NCI-H345 treated with DMSO at 0.1 percent for 48 hours (cell line): ENCODE measurements around the gene PAM.
"Not testable (repeated sequence)": the region's sequence is repeated elsewhere in the genome, so short reads cannot be mapped to it uniquely, and the experiment has no call there.

Source experiments
- DNase-seq: peaks from one replicate; lab custom pipeline; 2025; ENCODE audit not compliant: unreplicated experiment; lab: John Stamatoyannopoulos, UW

Gene PAM

DNA sequence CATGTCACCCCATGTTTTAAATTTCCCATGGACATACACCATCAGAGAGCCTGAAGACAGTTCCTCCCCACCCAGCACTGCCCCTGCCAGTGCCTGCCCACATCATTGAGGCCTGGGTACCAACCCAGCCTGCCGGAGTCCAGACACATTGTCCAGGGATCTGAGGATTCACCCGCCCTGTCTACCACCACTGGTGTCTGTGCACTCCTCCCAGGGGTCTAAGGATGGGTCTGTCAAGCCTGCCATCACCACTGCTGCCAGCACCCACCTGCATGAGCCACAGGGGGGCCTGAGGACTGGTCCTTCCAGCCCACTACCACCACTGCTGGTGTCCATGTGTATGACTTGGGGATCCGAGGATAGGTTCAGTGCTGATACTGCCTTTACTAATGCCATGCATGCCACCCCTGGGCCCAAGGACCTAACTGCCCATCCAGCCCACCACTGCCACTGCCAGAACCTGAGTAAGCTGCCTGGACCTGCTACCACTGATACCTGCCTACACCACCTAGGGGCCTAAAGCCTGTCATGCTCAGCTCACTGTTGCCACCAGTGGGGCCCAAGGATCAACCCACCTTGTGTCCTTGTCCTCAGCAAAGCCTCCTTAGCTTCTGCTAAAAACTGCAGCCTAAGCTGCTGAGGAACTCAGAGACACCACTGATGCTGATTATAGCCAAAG is 227.0 kb downstream of the PAM start:
- DNase-seq, result no peak

DNA sequence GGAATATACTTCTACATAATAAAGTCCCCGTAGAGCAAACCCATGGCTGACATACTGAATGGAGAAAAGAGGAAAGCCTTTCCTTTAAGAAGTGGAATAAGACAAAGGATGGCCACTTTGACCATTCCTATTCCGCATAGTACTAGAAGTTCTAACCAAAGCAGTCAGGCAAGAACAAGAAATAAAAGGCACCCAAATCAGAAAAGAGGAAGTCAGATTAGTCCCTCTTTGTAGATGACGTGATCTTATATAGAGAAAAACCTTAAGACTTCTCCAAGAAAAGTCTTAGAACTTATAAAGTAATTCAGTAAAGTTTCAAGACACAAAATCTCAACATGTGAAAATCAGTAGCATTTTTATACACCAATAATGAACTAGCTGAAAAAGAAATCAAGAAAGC is 231.0 kb downstream of the PAM start:
- no peak for DNase-seq

DNA sequence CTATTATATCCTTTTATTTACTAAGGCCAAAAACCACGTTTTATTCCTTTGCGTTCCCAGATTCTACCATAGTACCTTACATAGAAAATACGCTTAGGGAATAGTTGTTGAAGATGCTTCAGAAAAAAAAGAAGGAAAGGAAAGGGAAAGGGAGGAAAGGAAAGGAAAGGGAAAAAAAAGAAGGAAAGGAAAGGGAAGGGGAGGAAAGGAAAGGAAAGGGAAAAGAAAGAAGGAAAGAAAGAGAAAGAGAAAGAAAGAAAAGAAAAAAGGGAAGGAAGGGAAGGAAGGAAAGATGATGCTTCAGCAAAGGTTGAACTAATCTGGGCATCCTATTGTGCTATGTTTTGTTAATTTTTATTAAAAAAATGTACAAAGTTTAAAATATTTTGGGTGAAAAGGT is 233.4 kb downstream of the PAM start:
- no peak for DNase-seq

DNA sequence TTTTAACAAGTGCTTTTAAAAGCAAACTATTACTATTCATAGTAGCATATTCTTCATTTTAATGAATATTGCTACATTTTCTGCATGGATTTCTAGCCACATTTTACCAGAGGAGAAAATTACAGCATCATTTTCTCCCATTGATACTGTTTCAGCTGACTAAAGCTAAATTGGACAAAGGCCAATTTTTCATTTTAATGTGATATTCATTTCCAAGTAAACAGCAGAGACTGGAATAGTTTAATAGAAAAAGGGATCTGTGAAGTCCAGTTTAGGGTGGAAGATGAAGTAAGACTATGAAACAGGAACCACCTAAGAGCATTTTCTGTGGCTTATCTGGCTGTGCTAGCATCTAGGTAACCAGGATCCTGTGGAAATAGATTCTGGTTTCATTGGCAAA is 236.7 kb downstream of the PAM start:
- DNase-seq, result no peak

DNA sequence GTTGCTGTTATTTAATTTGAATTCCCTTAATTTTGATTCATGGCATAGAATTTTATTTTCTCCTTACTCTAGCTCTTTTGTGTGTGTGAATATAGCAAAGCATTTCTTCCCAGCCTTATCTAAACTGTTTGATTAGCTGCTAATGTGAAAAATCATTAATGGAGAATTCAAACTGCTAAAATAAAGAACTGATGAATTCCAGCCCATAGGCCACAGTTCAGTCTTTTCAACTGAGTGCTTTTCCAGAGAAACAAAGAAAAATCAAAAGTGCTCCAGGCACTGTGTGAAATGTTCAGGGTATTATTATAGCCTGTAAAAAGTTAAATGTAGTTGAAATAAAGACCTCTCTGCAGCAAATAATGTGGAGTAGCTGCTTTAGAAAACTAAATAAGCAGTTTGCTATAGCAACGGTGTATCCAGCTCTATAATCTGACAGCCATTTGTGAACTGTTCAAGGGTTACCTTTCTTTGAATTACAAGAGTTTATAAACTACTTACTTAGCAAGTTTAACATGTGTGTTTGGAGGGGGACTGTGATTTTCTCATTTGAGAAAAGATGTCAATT is 241.0 kb downstream of the PAM start:
- no peak for DNase-seq

DNA sequence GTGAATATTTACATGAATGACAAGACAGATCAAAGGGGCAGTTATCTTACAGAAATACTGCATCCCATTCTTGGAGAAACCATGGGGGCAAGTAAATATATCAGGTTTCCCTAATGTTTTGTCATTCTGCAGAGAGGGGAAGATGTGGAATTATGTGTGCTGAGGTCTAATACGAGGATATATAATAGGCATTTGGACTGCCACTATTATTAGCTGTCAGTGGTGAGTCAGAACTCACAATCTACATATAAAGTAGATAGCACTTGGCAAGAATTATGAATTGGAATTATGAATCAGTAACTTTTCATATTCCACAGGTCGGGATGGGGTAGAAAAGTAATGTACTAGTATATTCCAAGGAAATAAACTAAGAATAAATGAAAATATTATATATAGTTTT is 243.1 kb downstream of the PAM start:
- DNase-seq, result no peak

DNA sequence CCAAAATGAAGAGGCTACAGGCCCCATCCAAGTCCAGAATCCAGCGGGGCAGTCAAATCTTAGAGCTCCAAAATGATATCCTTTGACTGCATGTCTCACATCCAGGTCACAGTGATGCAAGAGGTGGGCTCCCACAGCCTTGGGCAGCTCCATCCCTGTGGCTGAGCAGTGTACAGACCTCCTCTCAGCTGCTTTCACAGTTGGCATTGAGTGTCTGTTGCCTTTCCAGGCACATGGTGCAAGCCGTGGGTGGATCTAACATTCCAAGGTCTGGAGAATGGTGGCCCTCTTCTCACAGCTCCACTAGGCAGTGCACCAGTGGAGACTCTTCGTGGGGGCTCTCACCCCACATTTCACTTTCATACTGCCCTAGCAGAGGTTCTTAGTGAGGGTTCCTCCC is 244.1 kb downstream of the PAM start:
- no peak for DNase-seq

DNA sequence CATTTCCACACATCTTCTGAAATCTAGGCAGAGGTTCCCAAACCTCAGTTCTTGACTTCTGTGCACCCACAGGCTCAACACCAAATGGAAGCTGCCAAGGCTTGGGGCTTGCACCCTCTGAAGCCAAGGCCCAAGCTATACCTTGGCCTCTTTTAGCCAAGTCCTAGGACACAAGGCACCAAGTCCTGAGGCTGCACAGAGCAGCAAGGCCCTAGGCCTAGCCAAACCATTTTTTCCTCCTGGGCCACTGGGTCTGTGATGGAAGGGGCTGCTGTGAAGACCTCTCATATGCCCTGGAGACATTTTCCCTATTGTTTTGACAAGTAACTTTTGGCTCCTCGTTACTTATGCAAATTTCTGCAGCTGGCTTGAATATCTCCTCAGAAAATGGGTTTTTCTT is 244.5 kb downstream of the PAM start:
- not testable (repeated sequence) for DNase-seq

DNA sequence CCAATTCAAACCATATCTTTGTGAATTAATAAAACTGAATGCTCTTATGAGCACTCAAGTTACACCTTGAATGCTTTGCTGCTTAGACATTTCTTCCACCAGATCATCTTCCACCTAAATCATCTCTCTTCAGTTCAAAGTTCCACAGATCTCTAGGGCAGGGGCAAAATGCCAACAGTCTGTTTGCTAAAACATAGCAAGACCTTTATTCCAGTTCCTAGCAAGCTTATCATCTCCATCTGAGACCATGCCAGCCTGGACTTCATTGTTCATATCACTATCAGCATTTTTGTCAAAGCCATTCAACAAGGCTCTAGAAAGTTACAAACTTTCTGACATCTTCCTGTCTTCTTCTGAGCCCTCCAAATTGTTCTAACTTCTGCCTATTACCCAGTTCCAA is 245.0 kb downstream of the PAM start:
- DNase-seq, result no peak

DNA sequence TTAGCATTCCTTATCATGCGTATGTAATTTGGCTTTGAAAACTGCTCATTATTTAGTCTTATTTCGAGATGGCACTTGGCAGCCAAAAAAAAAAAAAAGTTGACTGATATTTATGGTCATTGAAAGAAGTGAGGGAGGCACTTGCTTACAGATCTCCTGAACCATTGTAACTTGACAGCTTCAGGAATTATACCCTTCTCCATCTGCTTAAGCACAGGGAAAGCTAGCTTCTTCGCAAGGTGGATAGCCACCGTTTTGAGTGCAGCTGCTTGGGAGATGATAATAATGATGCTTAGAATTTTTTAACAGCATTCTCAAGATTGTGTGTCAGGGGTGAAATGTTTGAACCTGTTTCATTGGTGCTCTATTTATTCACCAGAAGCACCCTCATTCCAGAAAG is 248.8 kb downstream of the PAM start:
- no peak for DNase-seq

DNA sequence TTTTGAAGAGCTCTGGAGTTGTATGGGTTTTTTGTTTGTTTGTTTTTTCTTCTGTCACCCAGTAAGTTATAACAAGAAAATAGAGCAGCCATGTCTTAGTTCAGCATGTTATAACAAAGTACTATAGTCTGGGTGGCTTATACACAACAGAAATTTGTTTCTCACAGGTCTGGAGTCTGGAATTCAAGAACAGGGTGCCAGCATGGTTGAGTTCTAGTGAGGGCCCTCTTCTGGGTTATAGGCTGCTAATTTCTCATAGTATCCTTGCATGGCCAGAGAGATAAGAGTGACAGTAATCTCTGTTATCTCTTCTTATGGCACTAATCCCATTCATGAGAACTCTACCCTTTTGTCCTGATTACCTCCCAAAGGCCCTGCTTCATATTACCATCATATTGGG is 250.2 kb downstream of the PAM start:
- DNase-seq, result no peak

DNA sequence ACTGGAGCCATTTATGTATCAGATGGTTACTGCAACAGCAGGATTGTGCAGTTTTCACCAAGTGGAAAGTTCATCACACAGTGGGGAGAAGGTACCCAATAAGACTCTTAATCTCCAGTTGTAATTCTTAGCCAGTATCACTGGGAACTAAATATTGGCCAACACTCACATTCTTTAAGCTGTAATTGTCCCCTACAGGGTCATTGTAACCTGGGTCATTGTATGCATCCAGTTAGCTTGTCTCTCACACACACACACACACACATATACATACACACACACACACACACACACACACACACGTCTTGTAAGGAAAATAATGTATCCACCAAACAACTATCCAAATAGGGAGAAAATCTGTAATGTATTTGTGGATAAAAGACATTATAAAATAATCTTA is 251.8 kb downstream of the PAM start:
- DNase-seq, result no peak

DNA sequence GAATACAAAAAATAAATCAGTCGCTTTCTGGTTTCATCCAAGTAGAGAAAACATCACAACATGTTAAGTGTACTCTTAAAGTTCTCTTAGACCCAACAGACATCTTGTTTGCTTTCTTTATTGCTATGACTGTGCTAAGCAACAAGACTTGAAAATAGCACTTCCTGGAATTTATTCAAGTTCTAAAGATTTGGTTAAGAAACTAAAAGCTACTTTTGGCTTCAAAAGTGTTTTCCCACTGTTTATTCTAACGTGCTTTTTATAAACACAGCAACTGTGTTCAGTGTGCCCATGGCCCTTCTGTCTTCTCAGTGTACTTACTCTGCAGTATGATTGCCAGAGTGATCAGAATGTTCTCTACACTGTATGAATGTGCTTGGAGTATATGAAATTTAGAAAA is 255.1 kb downstream of the PAM start:
- DNase-seq, result no peak

DNA sequence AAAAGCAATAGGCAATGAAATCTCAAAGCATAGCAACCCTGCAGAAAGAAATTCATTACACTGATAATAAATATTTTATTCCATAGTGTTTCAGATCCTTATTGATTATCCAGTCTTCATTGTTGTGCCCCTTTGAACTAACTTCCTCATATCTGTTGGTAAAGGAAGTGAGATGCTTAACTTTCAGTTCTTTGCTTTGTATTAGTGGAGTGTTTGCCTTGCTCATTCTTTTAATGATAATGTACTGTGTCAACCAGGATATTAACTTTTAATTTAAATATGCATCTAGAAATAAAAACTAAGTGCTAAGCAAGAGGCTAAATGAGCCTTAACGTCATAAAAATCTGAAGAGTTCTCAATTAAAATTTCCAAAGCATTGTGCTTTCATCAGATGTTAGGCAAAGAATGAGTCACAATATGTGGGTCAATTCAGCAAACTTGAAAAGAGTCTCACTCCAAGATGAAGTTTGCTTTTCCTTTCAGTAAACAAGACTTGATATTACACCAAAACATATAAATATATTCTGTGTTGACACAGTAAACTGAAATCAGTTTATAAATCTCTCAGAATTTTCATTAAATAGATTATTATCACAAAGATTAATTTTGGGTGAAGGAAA is 258.9 kb downstream of the PAM start:
- DNase-seq, result no peak

DNA sequence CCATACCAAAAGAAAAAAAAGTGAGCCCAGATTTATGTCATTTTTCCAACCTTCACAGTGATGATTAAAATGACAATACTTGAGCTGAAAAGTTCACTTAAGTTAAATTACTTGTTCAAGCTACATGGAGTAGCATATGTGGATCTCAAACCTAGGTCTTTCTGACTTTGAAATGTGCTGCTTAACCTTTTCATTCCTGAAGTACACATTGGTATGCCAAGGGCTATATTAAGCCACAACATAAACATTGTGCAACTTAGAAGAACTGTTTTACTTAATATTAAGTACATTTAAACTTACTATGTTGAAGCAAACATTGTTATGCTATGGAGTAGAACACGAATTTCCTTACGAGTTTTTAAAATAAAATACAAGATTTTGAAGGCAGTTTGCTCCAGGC is 259.9 kb downstream of the PAM start:
- no peak for DNase-seq

DNA sequence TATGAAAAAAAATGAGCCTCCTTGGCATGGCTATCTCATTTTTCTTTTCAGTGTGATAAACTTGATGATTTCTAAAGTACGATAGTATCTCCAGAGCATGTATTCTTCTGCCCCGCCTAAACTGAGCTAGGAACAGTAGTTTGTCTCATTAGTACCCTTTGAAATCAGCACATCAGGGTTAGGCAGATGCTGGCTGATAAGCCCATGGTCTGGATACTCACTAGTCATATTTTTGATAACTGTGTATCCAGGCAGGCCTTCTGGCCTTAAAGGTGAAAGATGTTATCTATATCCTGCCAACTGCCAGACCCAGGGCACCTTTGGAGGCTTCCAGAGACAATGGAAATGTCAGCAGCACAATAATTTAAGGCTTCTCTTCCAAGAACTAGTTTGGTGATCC is 261.1 kb downstream of the PAM start:
- DNase-seq, result no peak

DNA sequence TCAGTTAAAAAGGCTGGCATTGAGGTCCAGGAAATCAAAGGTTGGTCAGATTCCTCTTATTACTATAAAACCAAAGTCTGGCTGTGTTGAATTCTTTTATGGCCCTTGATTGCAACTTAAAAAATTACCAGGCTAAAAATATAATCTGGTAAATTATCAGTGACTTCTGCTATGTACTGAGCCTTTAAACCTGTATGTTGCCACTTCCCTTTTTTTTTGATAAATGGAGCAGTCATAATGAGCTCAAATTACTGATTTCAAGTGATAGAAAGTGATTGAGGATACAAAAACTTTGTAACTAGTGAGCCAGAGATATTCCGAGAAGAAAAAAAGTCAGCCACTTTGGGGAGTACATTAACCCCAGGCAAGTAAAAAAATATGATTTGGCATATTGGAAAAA is 264.7 kb downstream of the PAM start:
- DNase-seq, result no peak

DNA sequence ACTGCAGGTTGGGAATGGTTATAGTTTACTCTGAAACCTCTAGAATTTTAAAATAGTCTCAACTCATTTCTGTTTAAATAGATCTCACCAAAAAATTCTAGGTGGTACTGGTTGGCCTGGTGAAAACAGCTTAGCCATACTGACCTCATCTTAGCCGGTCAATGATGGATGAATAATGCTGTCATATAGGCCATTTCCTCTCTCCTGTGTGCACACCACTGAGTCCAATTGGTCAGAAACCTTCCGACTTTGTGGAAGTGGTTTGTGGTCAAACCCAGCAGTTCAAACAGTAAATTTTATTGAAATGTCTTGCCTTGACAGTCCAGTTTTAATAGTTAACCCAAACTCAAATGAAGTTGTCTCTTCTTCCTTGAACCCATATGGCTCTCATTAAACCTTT is 266.2 kb downstream of the PAM start:
- DNase-seq, result no peak

DNA sequence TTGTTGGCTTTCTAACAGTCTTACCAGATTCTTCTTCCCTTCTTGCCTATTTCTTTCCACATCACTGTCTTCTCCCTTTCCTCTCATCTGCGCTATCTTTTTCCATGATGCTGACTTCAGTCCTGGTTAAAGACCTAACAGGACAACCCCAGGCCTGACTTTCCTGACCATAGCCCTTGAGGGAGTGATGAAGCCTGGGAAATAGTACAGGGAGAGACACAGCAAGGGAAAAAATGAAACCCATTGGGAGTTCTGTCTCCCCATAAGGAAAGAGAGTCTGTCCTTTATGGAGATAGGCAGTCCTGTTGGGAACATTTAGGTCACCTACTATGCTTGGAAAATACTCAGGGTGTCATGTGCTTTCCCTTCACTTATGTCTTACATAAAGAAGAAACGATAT is 272.2 kb downstream of the PAM start:
- no peak for DNase-seq

DNA sequence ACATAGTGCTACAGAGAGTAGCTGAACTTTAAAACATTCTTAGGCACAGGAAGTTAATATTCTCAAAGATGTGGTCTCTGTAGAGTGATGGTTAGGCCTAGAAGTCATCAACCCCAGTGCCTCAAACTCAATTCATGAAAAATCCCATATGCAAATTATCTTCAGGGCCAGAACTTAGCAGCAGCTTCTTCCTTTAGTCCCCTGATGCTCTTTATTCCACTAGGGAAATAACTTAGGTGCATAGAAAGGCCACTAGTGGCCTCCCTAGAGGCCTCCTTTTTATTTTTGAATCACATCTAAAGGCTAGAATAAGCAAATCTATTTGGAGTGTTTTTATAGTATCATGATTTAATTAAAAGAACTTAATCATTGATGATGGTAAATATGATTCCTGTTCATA is 276.5 kb downstream of the PAM start:
- no peak for DNase-seq

DNA sequence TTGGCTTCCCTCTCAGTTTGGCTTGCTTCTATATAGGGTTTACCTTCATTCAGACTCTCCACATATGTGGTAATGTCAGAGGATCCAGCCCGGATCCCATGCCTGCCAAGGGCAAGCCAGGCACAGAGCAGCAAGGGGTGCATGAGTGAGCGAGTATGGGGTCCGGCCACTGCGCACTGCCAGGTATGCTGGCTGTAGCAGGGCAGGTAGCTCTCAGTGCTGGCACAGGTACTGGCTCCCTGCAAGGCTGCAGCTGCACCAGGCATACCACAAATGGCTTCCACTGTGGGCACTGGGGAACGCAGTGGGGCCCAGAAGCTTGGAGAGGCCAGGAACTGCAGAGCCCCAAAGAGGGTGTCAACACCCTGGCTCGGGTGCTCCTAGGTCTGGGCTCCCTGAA is 278.6 kb downstream of the PAM start:
- no peak for DNase-seq

DNA sequence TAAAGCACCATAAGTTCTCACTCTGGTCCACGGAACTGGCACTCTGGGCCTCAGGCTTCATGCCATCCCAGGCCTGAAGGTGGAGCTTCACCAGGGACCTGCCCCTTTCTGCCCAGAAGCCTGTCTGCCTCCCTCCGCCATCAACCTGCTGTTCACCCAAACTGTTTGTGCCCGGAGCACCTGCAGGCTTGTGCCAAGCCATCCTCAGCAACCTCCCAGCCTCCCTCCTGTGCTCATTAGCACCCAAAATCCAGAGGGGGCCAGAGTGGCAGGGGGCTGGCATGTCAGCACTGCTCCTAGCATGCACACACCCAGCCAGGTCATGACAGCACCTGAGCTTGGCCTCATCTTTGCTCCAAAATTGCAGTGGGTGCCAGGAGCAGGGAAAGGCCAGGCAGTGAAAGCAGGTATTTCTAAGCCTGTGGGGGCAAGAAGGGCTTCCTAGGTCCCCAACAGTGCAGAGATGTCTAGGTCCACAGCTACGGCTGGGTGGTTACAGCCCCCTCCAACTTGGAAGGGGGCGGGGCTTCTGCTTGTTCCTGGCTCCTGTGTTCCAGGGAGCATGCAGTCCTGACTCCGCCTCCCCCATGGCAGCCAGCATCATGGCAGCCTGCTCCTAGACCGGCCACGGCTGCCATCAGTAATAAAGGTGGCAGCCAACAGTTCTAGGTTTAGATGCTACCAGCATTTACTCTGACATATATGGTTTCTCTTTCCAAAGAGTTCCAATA is 279.7 kb downstream of the PAM start:
- DNase-seq, result no peak
